ENCODE data around the gene PLCB3. TPM values are rescaled to one million over a fixed set of nuclear protein-coding genes. Genes with fewer than 3 reads are reported as not detected.

Gene PLCB3
- total RNA-seq, 1 donor from 2014 or later: 36.2 TPM

DNA sequence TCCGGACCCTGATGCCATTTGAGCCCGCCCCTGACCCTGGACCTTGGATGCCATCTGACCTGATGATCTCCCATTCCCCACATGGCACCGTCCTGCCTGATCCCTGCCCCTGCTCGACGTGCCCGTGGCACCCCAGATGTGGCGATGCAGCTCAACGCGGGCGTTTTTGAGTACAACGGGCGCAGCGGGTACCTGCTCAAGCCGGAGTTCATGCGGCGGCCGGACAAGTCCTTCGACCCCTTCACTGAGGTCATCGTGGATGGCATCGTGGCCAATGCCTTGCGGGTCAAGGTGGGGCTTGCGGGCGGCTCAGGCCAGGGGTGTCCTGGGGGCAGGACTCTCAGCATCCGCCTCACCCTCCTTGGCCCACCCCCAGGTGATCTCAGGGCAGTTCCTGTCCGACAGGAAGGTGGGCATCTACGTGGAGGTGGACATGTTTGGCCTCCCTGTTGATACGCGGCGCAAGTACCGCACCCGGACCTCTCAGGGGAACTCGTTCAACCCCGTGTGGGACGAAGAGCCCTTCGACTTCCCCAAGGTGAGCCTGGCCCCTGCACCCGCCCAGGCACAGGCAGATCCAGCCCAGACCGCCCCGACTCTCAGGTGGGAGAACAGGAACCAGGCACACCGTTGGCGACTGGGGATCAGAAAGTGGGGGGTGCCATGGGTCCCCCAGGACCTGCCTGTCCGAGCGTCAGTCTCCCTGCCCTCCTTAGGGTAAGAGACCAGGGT lies 11.1 kb downstream of the PLCB3 start:
- Mint-ChIP-seq H3K27me3 (ENCODE audit: unreplicated experiment) (peaks cover 13% of the 10 kb centered on the region), H3K36me3 (ENCODE audit: unreplicated experiment) (no peaks in the 10 kb centered on the region), H3K9me3 (ENCODE audit: unreplicated experiment) (peaks cover 6% of the 10 kb centered on the region), H3K27ac (ENCODE audit: unreplicated experiment) (no peak overlapping the region), H3K4me1 (ENCODE audit: low read depth, unreplicated experiment) (no peaks in the 10 kb centered on the region), H3K4me3 (ENCODE audit: unreplicated experiment) (no peak overlapping the region)
- no peak for DNase-seq
- TF ChIP-seq, protein P1, sequence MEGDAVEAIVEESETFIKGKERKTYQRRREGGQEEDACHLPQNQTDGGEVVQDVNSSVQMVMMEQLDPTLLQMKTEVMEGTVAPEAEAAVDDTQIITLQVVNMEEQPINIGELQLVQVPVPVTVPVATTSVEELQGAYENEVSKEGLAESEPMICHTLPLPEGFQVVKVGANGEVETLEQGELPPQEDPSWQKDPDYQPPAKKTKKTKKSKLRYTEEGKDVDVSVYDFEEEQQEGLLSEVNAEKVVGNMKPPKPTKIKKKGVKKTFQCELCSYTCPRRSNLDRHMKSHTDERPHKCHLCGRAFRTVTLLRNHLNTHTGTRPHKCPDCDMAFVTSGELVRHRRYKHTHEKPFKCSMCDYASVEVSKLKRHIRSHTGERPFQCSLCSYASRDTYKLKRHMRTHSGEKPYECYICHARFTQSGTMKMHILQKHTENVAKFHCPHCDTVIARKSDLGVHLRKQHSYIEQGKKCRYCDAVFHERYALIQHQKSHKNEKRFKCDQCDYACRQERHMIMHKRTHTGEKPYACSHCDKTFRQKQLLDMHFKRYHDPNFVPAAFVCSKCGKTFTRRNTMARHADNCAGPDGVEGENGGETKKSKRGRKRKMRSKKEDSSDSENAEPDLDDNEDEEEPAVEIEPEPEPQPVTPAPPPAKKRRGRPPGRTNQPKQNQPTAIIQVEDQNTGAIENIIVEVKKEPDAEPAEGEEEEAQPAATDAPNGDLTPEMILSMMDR (IDR thresholded peaks at IDR 0.05; ENCODE audit: partially characterized antibody, unreplicated experiment): no peak

DNA sequence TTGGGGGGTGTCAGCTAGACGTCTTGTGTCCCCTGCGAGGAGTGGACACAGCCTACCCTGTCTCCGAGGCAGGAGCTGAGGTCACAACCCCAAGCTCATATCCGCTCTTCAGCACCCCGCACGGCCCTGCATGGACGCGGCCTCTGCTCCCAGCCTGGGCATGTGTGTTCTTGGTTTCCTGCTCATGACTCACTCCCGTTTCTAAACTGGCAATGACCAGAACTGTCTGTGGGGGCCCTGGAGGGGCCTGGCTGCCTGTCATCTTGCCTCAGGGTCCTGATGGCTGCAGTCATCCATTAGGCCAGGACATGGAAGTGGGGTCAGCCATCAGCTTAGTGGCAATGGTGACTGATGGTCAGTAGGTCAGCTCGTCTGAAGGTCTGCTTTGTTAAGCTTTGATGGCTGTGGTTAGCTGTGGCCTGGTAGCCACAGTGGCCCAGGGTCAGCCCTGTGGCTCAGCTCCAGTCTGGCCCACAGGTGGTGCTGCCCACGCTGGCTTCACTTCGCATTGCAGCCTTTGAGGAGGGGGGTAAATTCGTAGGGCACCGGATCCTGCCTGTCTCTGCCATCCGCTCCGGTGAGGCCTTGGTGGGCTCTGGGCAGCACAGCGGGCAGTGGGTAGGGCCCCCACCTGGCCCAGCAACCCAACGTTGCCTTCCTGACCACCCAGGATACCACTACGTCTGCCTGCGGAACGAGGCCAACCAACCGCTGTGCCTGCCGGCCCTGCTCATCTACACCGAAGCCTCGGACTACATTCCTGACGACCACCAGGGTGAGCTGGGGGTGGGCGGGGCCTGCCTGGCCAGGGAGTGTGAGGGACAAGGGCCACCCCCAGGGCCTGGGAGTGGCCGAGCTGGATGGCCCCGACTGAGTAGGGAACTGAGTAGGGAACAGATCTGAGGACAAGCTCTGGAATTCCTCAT lies 12.0 kb downstream of the PLCB3 start:
- peaks cover 16% of the 10 kb centered on the region for H3K27me3 Mint-ChIP-seq (ENCODE audit: unreplicated experiment)
- DNase-seq: no peak
- TF ChIP-seq, protein P1 (IDR thresholded peaks at IDR 0.05; ENCODE audit: partially characterized antibody, unreplicated experiment): no peak
- peaks cover 11% of the 10 kb centered on the region for H3K9me3 Mint-ChIP-seq (ENCODE audit: unreplicated experiment)
- H3K27ac Mint-ChIP-seq (ENCODE audit: unreplicated experiment): no peak overlapping the region
- H3K36me3 Mint-ChIP-seq (ENCODE audit: unreplicated experiment): no peaks in the 10 kb centered on the region
- peak overlapping the region; percentile 55 for H3K4me3 Mint-ChIP-seq (ENCODE audit: unreplicated experiment)
- no peaks in the 10 kb centered on the region for H3K4me1 Mint-ChIP-seq (ENCODE audit: low read depth, unreplicated experiment)

DNA sequence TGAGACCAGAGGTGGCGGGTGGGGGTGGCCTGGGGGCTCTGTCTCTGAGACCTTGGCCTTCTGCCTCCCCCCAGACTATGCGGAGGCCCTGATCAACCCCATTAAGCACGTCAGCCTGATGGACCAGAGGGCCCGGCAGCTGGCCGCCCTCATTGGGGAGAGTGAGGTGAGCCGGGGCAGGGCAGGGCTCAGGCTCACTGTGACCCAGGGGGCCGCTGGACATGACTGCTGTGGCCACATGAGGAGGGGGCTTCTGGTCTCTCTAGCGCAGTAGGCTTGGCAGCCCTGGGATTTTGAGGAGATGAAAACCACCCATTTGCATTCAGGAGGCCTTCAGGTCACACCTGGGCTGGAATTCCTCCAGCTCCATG lies 12.6 kb downstream of the PLCB3 start:
- Mint-ChIP-seq H3K4me1 (ENCODE audit: low read depth, unreplicated experiment) (peaks cover 1% of the 10 kb centered on the region), H3K4me3 (ENCODE audit: unreplicated experiment) (no peak overlapping the region), H3K36me3 (ENCODE audit: unreplicated experiment) (no peaks in the 10 kb centered on the region), H3K27me3 (ENCODE audit: unreplicated experiment) (peaks cover 17% of the 10 kb centered on the region), H3K9me3 (ENCODE audit: unreplicated experiment) (peaks cover 11% of the 10 kb centered on the region), H3K27ac (ENCODE audit: unreplicated experiment) (no peak overlapping the region)
- TF ChIP-seq, protein P1 (IDR thresholded peaks at IDR 0.05; ENCODE audit: partially characterized antibody, unreplicated experiment): no peak
- no peak for DNase-seq

DNA sequence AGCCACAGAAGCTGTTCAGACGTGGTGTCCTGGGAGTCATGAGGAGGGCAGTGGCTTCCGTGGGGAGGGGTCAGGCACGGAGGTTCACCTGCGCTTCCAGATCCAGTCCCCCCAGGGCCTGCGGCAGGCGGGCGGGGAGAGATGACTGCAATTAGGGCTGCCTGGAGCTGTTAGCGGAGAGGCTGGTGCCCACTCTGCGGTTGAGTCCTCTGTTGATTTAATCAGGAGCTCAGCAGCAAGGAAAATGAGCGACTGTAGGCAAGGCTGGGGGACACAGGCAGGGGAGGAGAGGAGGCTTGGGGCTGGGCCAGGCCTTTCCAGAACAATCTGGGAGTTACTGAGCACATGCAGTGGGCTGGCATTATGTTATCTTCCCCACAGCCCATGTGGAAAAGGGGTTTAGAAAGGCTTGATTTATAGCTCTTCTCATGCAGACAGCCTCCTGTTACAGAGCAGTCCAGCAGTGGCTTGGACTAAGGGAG lies 13.1 kb downstream of the PLCB3 start:
- H3K4me3 Mint-ChIP-seq (ENCODE audit: unreplicated experiment): no peak overlapping the region
- TF ChIP-seq, protein P1 (IDR thresholded peaks at IDR 0.05; ENCODE audit: partially characterized antibody, unreplicated experiment): no peak
- no peak for DNase-seq
- peaks cover 17% of the 10 kb centered on the region for H3K27me3 Mint-ChIP-seq (ENCODE audit: unreplicated experiment)
- H3K4me1 Mint-ChIP-seq (ENCODE audit: low read depth, unreplicated experiment): peaks cover 2% of the 10 kb centered on the region
- H3K9me3 Mint-ChIP-seq (ENCODE audit: unreplicated experiment): peaks cover 10% of the 10 kb centered on the region
- no peak overlapping the region for H3K27ac Mint-ChIP-seq (ENCODE audit: unreplicated experiment)
- no peaks in the 10 kb centered on the region for H3K36me3 Mint-ChIP-seq (ENCODE audit: unreplicated experiment)

Measured in glutamatergic neuron (in vitro differentiated cells).